ENCODE measurements around the gene CTCF.

Gene CTCF

GRCh38 chr16:67648088-67648763 lies 85.9 kb downstream of the CTCF start:
- Histone ChIP-seq H3K36me3 (ENCODE audit: insufficient read depth, low read length) (no peaks in the 10 kb centered on the region), H3K4me3 (ENCODE audit: low read length) (no peak overlapping the region), H2AFZ (ENCODE audit: low read depth, low read length) (no peak overlapping the region), H3K4me1 (ENCODE audit: insufficient read depth, low read length) (peaks cover 2% of the 10 kb centered on the region), H3K27me3 (ENCODE audit: insufficient read depth, low read length) (peaks cover 38% of the 10 kb centered on the region), H3K9me3 (ENCODE audit: low read length) (no peaks in the 10 kb centered on the region)

DNA sequence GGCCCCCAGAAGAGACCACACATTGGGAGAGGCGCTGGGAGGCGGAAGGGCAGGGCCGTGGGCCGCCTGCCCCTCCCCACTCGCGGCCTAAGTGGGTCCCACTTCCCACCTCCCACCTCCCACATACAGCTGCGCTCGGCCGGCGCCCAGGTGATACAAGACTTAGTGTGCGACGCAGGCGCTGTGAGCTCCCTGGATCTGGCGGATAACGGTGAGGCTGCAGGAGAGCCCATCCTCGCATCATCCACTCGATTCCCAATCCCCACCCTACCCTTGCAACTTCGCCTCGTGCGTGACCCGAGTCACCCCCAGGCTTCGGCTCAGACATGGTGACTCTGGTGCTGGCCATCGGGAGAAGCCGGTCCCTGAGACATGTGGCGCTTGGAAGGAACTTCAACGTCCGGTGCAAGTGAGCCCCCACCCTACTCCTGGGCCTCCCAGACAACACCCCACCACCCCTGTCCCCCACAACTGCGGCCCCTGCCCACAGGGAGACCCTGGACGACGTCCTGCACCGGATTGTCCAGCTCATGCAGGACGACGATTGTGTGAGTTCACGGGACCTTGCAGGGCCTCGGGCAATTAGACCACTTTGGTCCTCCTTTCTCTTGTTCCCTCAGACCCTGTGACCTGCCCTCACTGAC lies 86.6 kb downstream of the CTCF start:
- no peaks in the 10 kb centered on the region for H3K36me3 ChIP-seq (ENCODE audit: insufficient read depth, low read length)
- H2AFZ ChIP-seq (ENCODE audit: low read depth, low read length) = no peak overlapping the region
- peaks cover 38% of the 10 kb centered on the region for H3K27me3 ChIP-seq (ENCODE audit: insufficient read depth, low read length)
- H3K4me1 ChIP-seq (ENCODE audit: insufficient read depth, low read length) = peaks cover 8% of the 10 kb centered on the region
- no peaks in the 10 kb centered on the region for H3K9me3 ChIP-seq (ENCODE audit: low read length)
- no peak overlapping the region for H3K4me3 ChIP-seq (ENCODE audit: low read length)

GRCh38 chr16:67649494-67649931 lies 87.2 kb downstream of the CTCF start:
- no peak overlapping the region for H2AFZ ChIP-seq (ENCODE audit: low read depth, low read length)
- peaks cover 34% of the 10 kb centered on the region for H3K27me3 ChIP-seq (ENCODE audit: insufficient read depth, low read length)
- H3K4me1 ChIP-seq (ENCODE audit: insufficient read depth, low read length) = peaks cover 13% of the 10 kb centered on the region
- H3K4me3 ChIP-seq (ENCODE audit: low read length) = no peak overlapping the region
- H3K9me3 ChIP-seq (ENCODE audit: low read length) = no peaks in the 10 kb centered on the region
- no peaks in the 10 kb centered on the region for H3K36me3 ChIP-seq (ENCODE audit: insufficient read depth, low read length)

DNA sequence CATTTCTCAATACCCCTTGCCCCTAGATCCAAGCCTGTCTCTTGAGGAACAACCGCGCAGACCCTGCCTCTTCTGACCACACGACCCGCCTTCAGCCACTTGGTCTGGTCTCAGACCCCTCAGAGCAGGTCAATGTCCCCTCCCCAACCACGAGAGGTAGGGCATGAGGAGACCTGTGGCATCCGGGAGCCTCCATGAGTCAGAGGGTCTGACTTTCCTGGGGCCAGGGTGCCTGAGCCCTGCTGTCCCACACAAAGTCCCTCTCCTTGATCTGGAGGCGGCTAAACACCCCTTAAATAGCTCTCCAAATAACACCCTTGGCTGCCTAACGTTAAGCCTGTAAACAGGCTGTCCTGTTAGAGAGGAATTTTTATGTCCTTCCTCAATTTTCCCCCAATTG lies 87.7 kb downstream of the CTCF start:
- Histone ChIP-seq H2AFZ (ENCODE audit: low read depth, low read length) (no peak overlapping the region), H3K4me3 (ENCODE audit: low read length) (no peak overlapping the region), H3K27me3 (ENCODE audit: insufficient read depth, low read length) (peaks cover 36% of the 10 kb centered on the region), H3K36me3 (ENCODE audit: insufficient read depth, low read length) (no peaks in the 10 kb centered on the region), H3K9me3 (ENCODE audit: low read length) (no peaks in the 10 kb centered on the region), H3K4me1 (ENCODE audit: insufficient read depth, low read length) (peaks cover 13% of the 10 kb centered on the region)

DNA sequence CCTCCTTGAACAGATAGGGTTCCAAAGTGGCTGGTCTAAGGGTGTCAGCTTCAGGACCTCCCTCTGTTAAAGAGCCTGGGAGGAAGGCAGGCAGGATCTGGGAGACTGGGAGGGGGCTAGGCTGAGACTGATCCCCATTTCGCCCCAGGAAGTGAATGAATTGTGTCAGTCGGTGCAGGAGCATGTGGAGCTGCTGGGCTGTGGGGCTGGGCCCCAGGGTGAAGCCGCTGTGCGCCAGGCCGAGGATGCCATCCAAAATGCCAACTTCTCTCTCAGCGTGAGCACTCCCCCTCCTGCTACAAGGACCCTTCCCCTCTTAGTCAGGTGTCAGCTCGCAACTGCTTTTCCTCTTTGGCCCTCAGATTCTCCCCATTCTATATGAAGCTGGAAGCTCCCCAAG lies 88.7 kb downstream of the CTCF start:
- H3K27me3 ChIP-seq (ENCODE audit: insufficient read depth, low read length) = peaks cover 26% of the 10 kb centered on the region
- H3K4me1 ChIP-seq (ENCODE audit: insufficient read depth, low read length) = peaks cover 13% of the 10 kb centered on the region
- H2AFZ ChIP-seq (ENCODE audit: low read depth, low read length) = no peak overlapping the region
- H3K9me3 ChIP-seq (ENCODE audit: low read length) = no peaks in the 10 kb centered on the region
- H3K4me3 ChIP-seq (ENCODE audit: low read length) = no peak overlapping the region
- H3K36me3 ChIP-seq (ENCODE audit: insufficient read depth, low read length) = no peaks in the 10 kb centered on the region

DNA sequence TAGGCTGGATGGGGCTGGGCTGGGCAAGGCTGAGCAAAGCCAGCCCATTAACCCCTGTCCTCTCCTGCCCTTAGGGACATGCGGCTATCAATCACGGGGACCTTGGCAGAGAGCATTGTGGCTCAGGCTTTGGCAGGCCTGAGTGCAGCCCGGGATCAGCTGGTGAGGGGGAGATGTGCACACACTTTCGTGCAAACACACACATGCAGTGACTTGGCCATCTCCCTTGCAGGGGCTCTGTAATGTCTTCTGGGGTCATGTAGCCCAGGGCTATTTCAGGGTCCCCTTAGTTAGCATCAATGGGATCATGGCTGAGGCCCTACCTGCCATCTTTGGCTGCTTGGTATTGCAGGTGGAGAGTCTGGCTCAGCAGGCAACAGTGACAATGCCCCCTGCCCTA lies 89.5 kb downstream of the CTCF start:
- Histone ChIP-seq H3K27me3 (ENCODE audit: insufficient read depth, low read length) (peaks cover 21% of the 10 kb centered on the region), H3K4me1 (ENCODE audit: insufficient read depth, low read length) (peaks cover 13% of the 10 kb centered on the region), H3K4me3 (ENCODE audit: low read length) (no peak overlapping the region), H3K9me3 (ENCODE audit: low read length) (no peaks in the 10 kb centered on the region), H2AFZ (ENCODE audit: low read depth, low read length) (no peak overlapping the region), H3K36me3 (ENCODE audit: insufficient read depth, low read length) (peaks cover 3% of the 10 kb centered on the region)

GRCh38 chr16:67652578-67653127 lies 90.3 kb downstream of the CTCF start:
- Histone ChIP-seq H3K36me3 (ENCODE audit: insufficient read depth, low read length) (peaks cover 5% of the 10 kb centered on the region), H3K9me3 (ENCODE audit: low read length) (no peaks in the 10 kb centered on the region), H2AFZ (ENCODE audit: low read depth, low read length) (no peak overlapping the region), H3K27me3 (ENCODE audit: insufficient read depth, low read length) (peaks cover 20% of the 10 kb centered on the region), H3K4me3 (ENCODE audit: low read length) (peak overlapping the region; percentile 57), H3K4me1 (ENCODE audit: insufficient read depth, low read length) (peaks cover 13% of the 10 kb centered on the region)

DNA sequence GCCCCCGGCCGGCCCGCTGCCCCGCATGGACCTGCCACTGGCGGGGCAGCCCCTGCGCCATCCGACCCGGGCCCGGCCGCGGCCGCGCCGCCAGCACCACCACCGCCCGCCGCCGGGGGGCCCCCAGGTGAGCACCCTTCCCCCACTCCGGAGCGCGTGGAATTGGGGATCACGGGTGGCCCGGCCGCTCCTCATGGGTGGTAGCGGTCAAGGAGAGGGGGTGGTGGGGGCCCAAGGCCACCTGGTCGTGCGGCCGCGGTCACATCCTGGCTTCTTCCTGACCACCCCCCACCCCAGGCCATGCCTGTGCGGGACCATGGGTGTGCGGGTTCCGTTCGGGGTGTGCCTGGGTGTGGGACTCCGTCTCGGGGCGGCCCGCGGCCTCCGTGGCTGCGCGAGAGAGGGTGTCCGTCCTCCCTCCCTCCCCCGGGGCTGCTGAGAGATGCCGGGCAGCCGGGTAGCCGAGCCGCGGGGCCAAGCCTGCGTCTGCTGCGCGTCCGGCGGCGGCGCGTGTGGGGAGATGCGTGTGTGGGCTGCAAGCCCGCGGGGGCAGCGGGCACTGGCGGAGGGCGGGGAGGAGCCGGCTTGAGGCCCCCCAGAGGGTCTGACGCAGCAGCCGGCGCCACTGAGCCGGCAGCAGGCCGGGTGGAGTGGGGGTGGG lies 90.9 kb downstream of the CTCF start:
- peaks cover 20% of the 10 kb centered on the region for H3K27me3 ChIP-seq (ENCODE audit: insufficient read depth, low read length)

GRCh38 chr16:67653789-67654402 lies 91.6 kb downstream of the CTCF start:
- peaks cover 9% of the 10 kb centered on the region for H3K36me3 ChIP-seq (ENCODE audit: insufficient read depth, low read length)
- peak overlapping the region; percentile 57 for H3K4me3 ChIP-seq (ENCODE audit: low read length)
- no peak overlapping the region for H2AFZ ChIP-seq (ENCODE audit: low read depth, low read length)
- peaks cover 14% of the 10 kb centered on the region for H3K4me1 ChIP-seq (ENCODE audit: insufficient read depth, low read length)
- H3K9me3 ChIP-seq (ENCODE audit: low read length) = no peaks in the 10 kb centered on the region
- peaks cover 19% of the 10 kb centered on the region for H3K27me3 ChIP-seq (ENCODE audit: insufficient read depth, low read length)

More for the DNA sequence above, 90.9 kb downstream of the CTCF start:
- H2AFZ ChIP-seq (ENCODE audit: low read depth, low read length) = no peak overlapping the region
- peaks cover 6% of the 10 kb centered on the region for H3K36me3 ChIP-seq (ENCODE audit: insufficient read depth, low read length)
- peak overlapping the region; percentile 57 for H3K4me3 ChIP-seq (ENCODE audit: low read length)
- H3K4me1 ChIP-seq (ENCODE audit: insufficient read depth, low read length) = peaks cover 13% of the 10 kb centered on the region
- no peaks in the 10 kb centered on the region for H3K9me3 ChIP-seq (ENCODE audit: low read length)

DNA sequence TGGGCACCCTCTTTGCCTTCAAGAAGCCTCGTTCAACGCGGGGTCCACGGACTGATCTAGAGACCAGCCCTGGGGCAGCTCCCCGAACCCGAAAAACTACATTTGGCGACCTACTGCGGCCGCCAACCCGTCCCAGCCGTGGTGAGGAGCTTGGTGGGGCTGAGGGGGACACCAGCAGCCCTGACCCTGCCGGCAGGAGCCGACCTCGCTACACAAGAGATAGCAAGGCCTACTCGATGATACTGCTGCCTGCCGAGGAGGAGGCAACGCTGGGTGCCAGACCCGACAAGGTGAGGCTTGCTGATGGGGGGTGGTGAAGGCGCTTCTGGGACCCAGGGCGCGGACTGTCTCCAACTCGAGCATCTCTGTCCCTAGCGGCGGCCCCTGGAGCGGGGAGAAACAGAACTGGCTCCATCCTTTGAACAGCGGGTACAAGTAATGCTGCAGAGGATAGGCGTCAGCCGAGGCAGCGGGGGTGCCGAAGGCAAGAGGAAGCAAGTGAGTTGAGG lies 92.1 kb downstream of the CTCF start:
- no peak overlapping the region for H3K4me3 ChIP-seq (ENCODE audit: low read length)
- H3K9me3 ChIP-seq (ENCODE audit: low read length) = no peaks in the 10 kb centered on the region
- H3K4me1 ChIP-seq (ENCODE audit: insufficient read depth, low read length) = peaks cover 20% of the 10 kb centered on the region
- peaks cover 15% of the 10 kb centered on the region for H3K27me3 ChIP-seq (ENCODE audit: insufficient read depth, low read length)
- no peak overlapping the region for H2AFZ ChIP-seq (ENCODE audit: low read depth, low read length)
- H3K36me3 ChIP-seq (ENCODE audit: insufficient read depth, low read length) = peaks cover 9% of the 10 kb centered on the region

GRCh38 chr16:67655363-67655762 lies 93.0 kb downstream of the CTCF start:
- Histone ChIP-seq H2AFZ (ENCODE audit: low read depth, low read length) (no peak overlapping the region), H3K4me3 (ENCODE audit: low read length) (no peak overlapping the region), H3K27me3 (ENCODE audit: insufficient read depth, low read length) (peaks cover 11% of the 10 kb centered on the region), H3K36me3 (ENCODE audit: insufficient read depth, low read length) (peaks cover 9% of the 10 kb centered on the region), H3K9me3 (ENCODE audit: low read length) (no peaks in the 10 kb centered on the region), H3K4me1 (ENCODE audit: insufficient read depth, low read length) (peaks cover 21% of the 10 kb centered on the region)

GRCh38 chr16:67656344-67657016 lies 94.2 kb downstream of the CTCF start:
- Histone ChIP-seq H3K4me3 (ENCODE audit: low read length) (no peak overlapping the region), H2AFZ (ENCODE audit: low read depth, low read length) (no peak overlapping the region), H3K27me3 (ENCODE audit: insufficient read depth, low read length) (peaks cover 4% of the 10 kb centered on the region), H3K9me3 (ENCODE audit: low read length) (no peaks in the 10 kb centered on the region), H3K4me1 (ENCODE audit: insufficient read depth, low read length) (peaks cover 26% of the 10 kb centered on the region), H3K36me3 (ENCODE audit: insufficient read depth, low read length) (peaks cover 9% of the 10 kb centered on the region)
